ENCODE data around the gene P2RX4. TPM values are rescaled to one million over a fixed set of nuclear protein-coding genes. Genes with fewer than 3 reads are reported as not detected.
A peak's percentile ranks its signal among the peaks of the same experiment; 100 is the strongest.
"Not testable (repeated sequence)": the region's sequence is repeated elsewhere in the genome, so short reads cannot be mapped to it uniquely, and the experiment has no call there.

The P2RX4 gene
- total RNA-seq = 9.3 TPM

- peak; percentile 71 for DNase-seq
Measured at GRCh38 chr12:121209624-121210572, at the start of gene P2RX4. P2RX4 (plus strand) TSS chr12:121210129; CDS start chr12:121210165, 36 bp downstream.

- DNase-seq = no peak
Measured at GRCh38 chr12:121162384-121162783, 47.5 kb upstream of the P2RX4 start.

GRCh38 chr12:121162985-121163384 is 46.9 kb upstream of the P2RX4 start:
- DNase-seq = no peak

GRCh38 chr12:121164839-121165238 is 45.1 kb upstream of the P2RX4 start:
- not testable (repeated sequence) for DNase-seq

GRCh38 chr12:121165316-121165715 is 44.6 kb upstream of the P2RX4 start:
- no peak for DNase-seq

GRCh38 chr12:121166356-121166755 is 43.6 kb upstream of the P2RX4 start:
- DNase-seq = no peak

GRCh38 chr12:121167232-121167820 is 42.6 kb upstream of the P2RX4 start:
- no peak for DNase-seq

- DNase-seq = no peak
Measured at GRCh38 chr12:121167951-121168350, 42.0 kb upstream of the P2RX4 start.

- DNase-seq = no peak
Measured at GRCh38 chr12:121170151-121170550, 39.8 kb upstream of the P2RX4 start.

GRCh38 chr12:121170611-121171260 is 39.2 kb upstream of the P2RX4 start:
- DNase-seq = no peak

GRCh38 chr12:121172145-121172544 is 37.8 kb upstream of the P2RX4 start:
- no peak for DNase-seq

- no peak for DNase-seq
Measured at GRCh38 chr12:121175383-121176119, 34.4 kb upstream of the P2RX4 start.

- DNase-seq = no peak
Measured at GRCh38 chr12:121176826-121177529, 33.0 kb upstream of the P2RX4 start.

GRCh38 chr12:121181181-121181580 is 28.7 kb upstream of the P2RX4 start:
- DNase-seq = no peak

GRCh38 chr12:121182222-121182893 is 27.6 kb upstream of the P2RX4 start:
- no peak for DNase-seq

- no peak for DNase-seq
Measured at GRCh38 chr12:121184425-121184824, 25.5 kb upstream of the P2RX4 start.

- DNase-seq = no peak
Measured at GRCh38 chr12:121184984-121185889, 24.7 kb upstream of the P2RX4 start.

- DNase-seq = no peak
Measured at GRCh38 chr12:121186826-121187225, 23.1 kb upstream of the P2RX4 start.

GRCh38 chr12:121187501-121187900 is 22.4 kb upstream of the P2RX4 start:
- no peak for DNase-seq

- no peak for DNase-seq
Measured at GRCh38 chr12:121188227-121188626, 21.7 kb upstream of the P2RX4 start.
